Fibroblast of villous mesenchyme (primary cell): ENCODE measurements around the gene NT5DC2. TPM values are rescaled to one million over a fixed set of nuclear protein-coding genes. Genes with fewer than 3 reads are reported as not detected.
A peak's percentile ranks its signal among the peaks of the same experiment; 100 is the strongest.

Experiments
- DNase-seq: peaks from one replicate; pipeline ENCODE4 v3.0.0-alpha.2; 2010; ENCODE audit warnings: low read depth
- H3K4me3 ChIP-seq: 2 replicates; pipeline ENCODE4 v1.5.1; 2011; ENCODE audit warnings: low read depth, mild to moderate bottlenecking, low read length
- CTCF ChIP-seq: IDR thresholded peaks from 2 replicates; pipeline ENCODE4 v1.5.1; 2012; ENCODE audit warnings: low read depth, mild to moderate bottlenecking, low read length; ENCODE audit not compliant: insufficient read depth
- total RNA-seq: library from RNA; depleted of rRNA; stranded (reverse); fragments of >200 nt; gene quantifications from 2 replicates; pipeline ENCODE4 v1.2.3, GENCODE V29; 2012

NT5DC2 gene
- total RNA-seq, 1 donor = 45.8 TPM

- H3K4me3 ChIP-seq = no peak overlapping the region
- TF ChIP-seq CTCF = no peak
- DNase-seq = no peak
Measured at GRCh38 chr3:52514576-52514975, 19.1 kb downstream of the NT5DC2 start.

GRCh38 chr3:52513281-52513680, 20.4 kb downstream of the NT5DC2 start:
- TF ChIP-seq CTCF = no peak
- H3K4me3 ChIP-seq = no peak overlapping the region
- no peak for DNase-seq

GRCh38 chr3:52512727-52513126, 20.9 kb downstream of the NT5DC2 start:
- no peak overlapping the region for H3K4me3 ChIP-seq
- no peak for TF ChIP-seq CTCF
- no peak for DNase-seq

GRCh38 chr3:52512105-52512504, 21.6 kb downstream of the NT5DC2 start:
- H3K4me3 ChIP-seq = no peak overlapping the region
- no peak for DNase-seq
- TF ChIP-seq CTCF = no peak

GRCh38 chr3:52511509-52511908, 22.1 kb downstream of the NT5DC2 start:
- no peak overlapping the region for H3K4me3 ChIP-seq
- no peak for TF ChIP-seq CTCF
- DNase-seq = no peak

- H3K4me3 ChIP-seq = no peak overlapping the region
- no peak for DNase-seq
- TF ChIP-seq CTCF = no peak
Measured at GRCh38 chr3:52509753-52510328, 23.8 kb downstream of the NT5DC2 start.

GRCh38 chr3:52507359-52507758, 26.3 kb downstream of the NT5DC2 start:
- TF ChIP-seq CTCF = no peak
- H3K4me3 ChIP-seq = no peak overlapping the region
- peak; percentile 93 for DNase-seq
